GM18517 (cell line): ENCODE measurements around the gene UBE2R2.
"Not testable (repeated sequence)": the region's sequence is repeated elsewhere in the genome, so short reads cannot be mapped to it uniquely, and the experiment has no call there.

Source experiments
- ATAC-seq: cut with Tn5 transposase; IDR thresholded peaks from one replicate; pipeline ENCODE4 v1.9.1; 2021; ENCODE audit warnings: mild to moderate bottlenecking, moderate library complexity; ENCODE audit not compliant: unreplicated experiment

Gene UBE2R2

GRCh38 chr9:33816327-33817252 lies at the start of gene UBE2R2:
Gene UBE2R2 (plus strand): TSS chr9:33817160. CDS start chr9:33817758, 598 bp downstream.
- ATAC-seq: peak; percentile 38

- ATAC-seq: not testable (repeated sequence)
Measured at GRCh38 chr9:33770156-33770880, 46.6 kb upstream of the UBE2R2 start.

- not testable (repeated sequence) for ATAC-seq
Measured at GRCh38 chr9:33773135-33773534, 43.8 kb upstream of the UBE2R2 start.

- not testable (repeated sequence) for ATAC-seq
Measured at GRCh38 chr9:33774074-33774659, 42.8 kb upstream of the UBE2R2 start.

GRCh38 chr9:33776578-33776977 lies 40.4 kb upstream of the UBE2R2 start:
- no peak for ATAC-seq

- ATAC-seq: peak; percentile 94
Measured at GRCh38 chr9:33778700-33779351, 38.1 kb upstream of the UBE2R2 start.

- ATAC-seq: no peak
Measured at GRCh38 chr9:33780276-33780675, 36.7 kb upstream of the UBE2R2 start.

- no peak for ATAC-seq
Measured at GRCh38 chr9:33781736-33782135, 35.2 kb upstream of the UBE2R2 start.

- no peak for ATAC-seq
Measured at GRCh38 chr9:33782395-33783152, 34.4 kb upstream of the UBE2R2 start.

GRCh38 chr9:33785914-33786313 lies 31.0 kb upstream of the UBE2R2 start:
- ATAC-seq: no peak

- ATAC-seq: no peak
Measured at GRCh38 chr9:33786681-33787080, 30.3 kb upstream of the UBE2R2 start.

- no peak for ATAC-seq
Measured at GRCh38 chr9:33787839-33788238, 29.1 kb upstream of the UBE2R2 start.

- ATAC-seq: not testable (repeated sequence)
Measured at GRCh38 chr9:33789429-33789828, 27.5 kb upstream of the UBE2R2 start.

- ATAC-seq: no peak
Measured at GRCh38 chr9:33791117-33791516, 25.8 kb upstream of the UBE2R2 start.

GRCh38 chr9:33793496-33793895 lies 23.5 kb upstream of the UBE2R2 start:
- not testable (repeated sequence) for ATAC-seq

GRCh38 chr9:33794560-33794959 lies 22.4 kb upstream of the UBE2R2 start:
- no peak for ATAC-seq

- no peak for ATAC-seq
Measured at GRCh38 chr9:33795281-33795680, 21.7 kb upstream of the UBE2R2 start, which contains the start of gene PRSS3. Gene PRSS3 (plus strand): TSS chr9:33795561. CDS start chr9:33795574, 13 bp downstream.

GRCh38 chr9:33795819-33796218 lies 21.1 kb upstream of the UBE2R2 start:
- ATAC-seq: no peak

GRCh38 chr9:33796679-33797078 lies 20.3 kb upstream of the UBE2R2 start:
- not testable (repeated sequence) for ATAC-seq

- ATAC-seq: no peak
Measured at GRCh38 chr9:33797837-33798236, 19.1 kb upstream of the UBE2R2 start.
